Mucosa of stomach (tissue), 1 donor: ENCODE measurements around the gene IL24.
"Not testable (repeated sequence)": the region's sequence is repeated elsewhere in the genome, so short reads cannot be mapped to it uniquely, and the experiment has no call there.

Experiments
- H3K27me3 ChIP-seq: one replicate; pipeline ENCODE4 v1.7.0; 2013; ENCODE audit warnings: mild to moderate bottlenecking, low read length; ENCODE audit not compliant: control insufficient read depth, insufficient read depth
- H3K36me3 ChIP-seq: one replicate; pipeline ENCODE4 v1.7.0; 2013; ENCODE audit warnings: low read length; ENCODE audit not compliant: control insufficient read depth, insufficient read depth
- H3K4me1 ChIP-seq: one replicate; pipeline ENCODE4 v1.7.0; 2013; ENCODE audit warnings: mild to moderate bottlenecking, low read length; ENCODE audit not compliant: control insufficient read depth, insufficient read depth
- H3K4me3 ChIP-seq: one replicate; pipeline ENCODE4 v1.7.0; 2013; ENCODE audit warnings: low read length
- H3K9ac ChIP-seq: one replicate; pipeline ENCODE4 v1.7.0; 2013; ENCODE audit warnings: mild to moderate bottlenecking, low read length, moderate library complexity
- H3K9me3 ChIP-seq: one replicate; pipeline ENCODE4 v1.7.0; 2013; ENCODE audit warnings: mild to moderate bottlenecking, low read length, moderate library complexity; ENCODE audit not compliant: control insufficient read depth
- donor health status: Pancreatic carcinoma.

IL24 gene, protein sequence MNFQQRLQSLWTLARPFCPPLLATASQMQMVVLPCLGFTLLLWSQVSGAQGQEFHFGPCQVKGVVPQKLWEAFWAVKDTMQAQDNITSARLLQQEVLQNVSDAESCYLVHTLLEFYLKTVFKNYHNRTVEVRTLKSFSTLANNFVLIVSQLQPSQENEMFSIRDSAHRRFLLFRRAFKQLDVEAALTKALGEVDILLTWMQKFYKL

DNA sequence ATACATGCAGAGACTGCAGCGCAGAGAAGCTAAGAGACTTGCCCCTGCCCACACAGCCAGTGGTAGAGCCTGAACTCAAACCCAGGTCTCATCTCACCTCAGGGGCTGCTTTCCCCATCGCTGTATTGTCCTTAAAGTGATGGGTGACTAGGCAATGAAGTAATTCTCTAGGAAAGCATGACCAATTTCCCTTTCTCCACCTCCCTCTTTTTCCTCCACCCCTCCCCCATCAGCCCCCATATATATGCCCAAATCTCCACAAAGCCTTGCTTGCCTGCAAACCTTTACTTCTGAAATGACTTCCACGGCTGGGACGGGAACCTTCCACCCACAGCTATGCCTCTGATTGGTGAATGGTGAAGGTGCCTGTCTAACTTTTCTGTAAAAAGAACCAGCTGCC lies at the start of gene IL24:
Gene IL24 (plus strand): TSS at position 269 of the 400 bp plus-strand sequence. CDS start 390 bp downstream, outside the sequence.
- Histone ChIP-seq H3K4me3 (no peak within 1 kb of the TSS), H3K27me3 (no peaks in the 10 kb centered on the region), H3K36me3 (no peaks in the 10 kb centered on the region), H3K4me1 (peaks cover 7% of the 10 kb centered on the region), H3K9ac (no peak within 1 kb of the TSS), H3K9me3 (no peaks in the 10 kb centered on the region)

DNA sequence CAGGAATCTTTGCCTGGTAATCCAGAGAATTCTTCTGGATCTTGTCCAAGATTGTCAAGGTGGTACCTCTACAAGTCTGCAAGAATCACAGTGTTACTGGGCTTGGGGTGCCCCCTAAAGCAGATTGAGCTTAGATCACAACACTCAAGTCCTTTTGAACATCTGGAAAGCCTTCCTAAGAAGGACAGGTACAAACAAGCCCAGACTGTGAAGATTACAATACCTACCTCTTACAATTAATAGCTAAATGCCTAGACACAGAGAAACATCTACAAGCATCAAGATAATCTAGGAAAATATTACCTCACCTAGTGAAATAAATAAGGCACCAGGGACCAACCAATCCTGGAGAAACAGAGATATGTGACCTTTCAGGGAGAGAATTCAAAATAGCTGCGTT lies 49.3 kb upstream of the IL24 start:
- H3K9ac ChIP-seq, result no peak overlapping the region
- no peaks in the 10 kb centered on the region for H3K36me3 ChIP-seq
- H3K27me3 ChIP-seq, result no peaks in the 10 kb centered on the region
- peaks cover 16% of the 10 kb centered on the region for H3K4me1 ChIP-seq
- no peak overlapping the region for H3K4me3 ChIP-seq
- H3K9me3 ChIP-seq, result no peaks in the 10 kb centered on the region

DNA sequence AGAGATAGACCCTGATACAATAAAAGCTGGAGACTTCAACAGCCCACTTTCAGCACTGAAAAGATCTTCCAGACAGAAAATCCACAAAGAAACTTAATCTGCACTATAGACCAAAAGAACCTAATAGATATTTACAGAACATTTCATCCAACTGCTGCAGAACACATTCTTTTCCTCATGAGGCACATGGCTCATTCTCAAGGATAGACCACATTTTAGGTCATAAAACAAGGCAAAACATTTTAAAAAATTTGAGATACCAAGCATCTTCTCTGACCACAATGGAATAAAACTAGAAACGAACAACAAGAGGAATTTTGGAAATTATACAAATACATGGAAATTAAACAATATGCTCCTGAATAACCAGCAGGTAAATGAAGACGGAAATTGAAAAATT lies 46.8 kb upstream of the IL24 start:
- Histone ChIP-seq H3K9me3 (no peaks in the 10 kb centered on the region), H3K4me1 (peaks cover 6% of the 10 kb centered on the region), H3K36me3 (no peaks in the 10 kb centered on the region), H3K4me3 (no peak overlapping the region), H3K9ac (no peak overlapping the region), H3K27me3 (no peaks in the 10 kb centered on the region)

DNA sequence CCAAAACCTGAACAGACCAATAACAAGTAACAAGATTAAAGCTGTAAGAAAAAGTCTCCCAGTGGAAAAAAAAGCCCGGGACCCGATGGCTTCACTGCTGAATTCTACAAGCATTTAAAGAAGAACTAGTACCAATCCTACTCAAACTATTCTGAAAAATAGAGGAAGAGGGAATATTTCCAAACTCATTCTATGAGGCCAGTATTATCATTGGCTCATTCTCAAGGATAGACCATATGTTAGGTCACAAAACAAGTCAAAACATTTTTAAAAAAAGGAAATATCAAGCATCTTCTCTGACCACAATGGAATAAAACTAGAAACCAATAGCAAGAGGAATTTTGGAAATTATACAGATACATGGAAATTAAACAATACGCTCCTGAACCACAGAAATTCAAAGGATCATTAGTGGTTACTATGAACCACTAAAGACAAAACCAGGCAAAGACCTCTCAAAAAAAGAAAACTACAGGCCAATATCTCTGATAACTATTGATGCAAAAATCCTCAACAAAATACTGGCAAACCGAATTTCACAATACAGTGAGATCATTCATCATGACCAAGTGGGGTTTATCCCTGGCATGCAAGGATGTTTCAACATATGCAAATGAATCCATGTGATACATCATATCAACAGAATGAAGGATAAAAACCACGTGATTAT lies 45.8 kb upstream of the IL24 start:
- Histone ChIP-seq H3K4me3 (no peak overlapping the region), H3K36me3 (no peaks in the 10 kb centered on the region), H3K9me3 (no peaks in the 10 kb centered on the region), H3K4me1 (peaks cover 6% of the 10 kb centered on the region), H3K27me3 (no peaks in the 10 kb centered on the region), H3K9ac (no peak overlapping the region)

DNA sequence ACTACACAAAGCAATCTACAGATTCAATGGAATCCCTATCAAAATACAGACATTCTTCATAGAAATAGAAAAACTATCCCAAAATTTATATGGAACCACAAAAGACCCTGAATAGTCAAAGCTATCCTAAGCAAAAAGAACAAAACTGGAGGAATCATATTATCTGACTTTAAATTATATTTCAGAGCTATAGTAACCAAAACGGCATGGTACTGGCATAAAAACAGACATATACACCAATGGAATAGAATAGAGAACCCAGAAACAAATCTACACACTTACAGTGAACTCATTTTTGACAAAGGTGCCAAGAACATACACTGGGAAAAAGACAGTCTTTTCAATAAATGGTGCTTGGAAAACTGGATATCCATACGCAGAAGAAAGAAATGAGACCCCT lies 44.6 kb upstream of the IL24 start:
- not testable (repeated sequence) for H3K9me3 ChIP-seq, H3K4me1 ChIP-seq, H3K9ac ChIP-seq, H3K4me3 ChIP-seq, H3K27me3 ChIP-seq, H3K36me3 ChIP-seq

DNA sequence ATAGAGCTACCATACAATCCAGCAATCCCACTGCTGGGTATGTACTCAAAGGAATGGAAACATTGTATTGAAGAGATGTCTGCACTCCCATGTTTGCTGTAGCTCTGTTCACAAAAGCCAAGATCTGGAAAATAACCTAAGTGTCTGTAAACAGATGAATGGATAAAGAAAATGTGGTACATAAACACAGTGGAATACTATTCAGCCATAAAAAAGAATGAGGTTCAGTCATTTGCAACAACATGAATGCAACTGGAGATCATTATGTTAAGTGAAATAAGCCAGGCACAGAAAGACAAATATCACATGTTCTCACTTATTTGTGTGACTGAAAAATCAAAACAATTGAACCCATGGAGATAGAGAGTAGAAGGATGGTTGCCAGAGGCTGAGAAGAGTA lies 43.5 kb upstream of the IL24 start:
- not testable (repeated sequence) for H3K9ac ChIP-seq, H3K9me3 ChIP-seq, H3K4me1 ChIP-seq, H3K36me3 ChIP-seq, H3K4me3 ChIP-seq, H3K27me3 ChIP-seq

DNA sequence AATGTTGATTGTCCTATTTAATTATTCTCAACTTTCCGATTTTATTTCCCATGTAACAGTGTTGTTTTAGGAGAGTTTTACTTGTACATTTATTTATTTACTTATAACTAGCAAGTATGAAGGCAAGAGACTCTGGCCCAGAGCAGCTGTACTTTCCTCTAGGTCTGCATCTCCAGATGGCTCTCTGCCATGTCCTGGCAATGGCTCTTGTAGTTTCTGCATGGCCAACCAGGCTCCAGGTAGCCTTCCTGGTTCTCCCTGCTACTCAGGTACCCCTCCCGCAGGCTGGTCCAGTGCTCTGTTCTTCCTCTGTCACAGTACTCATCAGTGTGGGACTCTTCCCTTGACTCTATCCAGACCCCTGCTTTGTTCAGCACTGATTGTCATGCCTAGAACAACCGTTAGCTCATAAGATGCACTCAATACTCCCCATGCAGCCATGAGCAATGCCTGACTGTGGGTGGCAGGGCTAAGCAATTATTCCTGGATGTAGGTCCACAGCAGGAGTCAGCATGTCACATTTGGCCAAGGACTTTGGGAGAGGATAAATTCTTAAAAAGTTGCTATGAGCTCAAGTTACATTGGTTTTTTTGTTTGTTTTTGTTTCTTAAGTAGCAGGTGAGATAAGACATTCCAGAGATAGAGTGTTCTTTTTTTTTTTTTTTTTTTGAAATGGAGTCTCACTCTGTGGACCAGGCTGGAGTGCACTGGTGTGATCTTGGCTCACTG lies 42.7 kb upstream of the IL24 start:
- Histone ChIP-seq H3K4me3 (no peak overlapping the region), H3K9me3 (no peaks in the 10 kb centered on the region), H3K36me3 (no peaks in the 10 kb centered on the region), H3K9ac (no peak overlapping the region), H3K27me3 (no peaks in the 10 kb centered on the region), H3K4me1 (no peaks in the 10 kb centered on the region)

DNA sequence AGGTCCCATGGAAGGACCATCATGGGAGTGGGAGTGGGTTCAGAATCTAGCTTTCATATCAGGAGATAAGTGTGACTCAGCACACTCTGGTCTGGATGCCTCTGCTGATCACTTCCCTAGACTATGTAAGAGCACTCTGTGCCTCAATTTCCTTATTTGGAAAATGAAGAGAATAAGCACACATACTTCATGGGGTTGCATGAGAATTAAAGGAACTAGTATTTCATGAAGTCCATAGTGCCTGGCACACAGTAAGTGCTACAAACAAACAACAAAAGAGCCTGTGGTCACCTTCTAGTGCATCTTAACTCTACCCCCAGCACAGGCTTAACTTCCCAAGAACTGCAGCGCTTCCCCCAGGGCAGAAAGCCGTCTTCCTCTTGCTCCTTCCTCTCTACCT lies 41.4 kb upstream of the IL24 start:
- no peaks in the 10 kb centered on the region for H3K36me3 ChIP-seq
- H3K4me1 ChIP-seq, result no peaks in the 10 kb centered on the region
- H3K9me3 ChIP-seq, result no peaks in the 10 kb centered on the region
- no peaks in the 10 kb centered on the region for H3K27me3 ChIP-seq
- H3K4me3 ChIP-seq, result no peak overlapping the region
- no peak overlapping the region for H3K9ac ChIP-seq

DNA sequence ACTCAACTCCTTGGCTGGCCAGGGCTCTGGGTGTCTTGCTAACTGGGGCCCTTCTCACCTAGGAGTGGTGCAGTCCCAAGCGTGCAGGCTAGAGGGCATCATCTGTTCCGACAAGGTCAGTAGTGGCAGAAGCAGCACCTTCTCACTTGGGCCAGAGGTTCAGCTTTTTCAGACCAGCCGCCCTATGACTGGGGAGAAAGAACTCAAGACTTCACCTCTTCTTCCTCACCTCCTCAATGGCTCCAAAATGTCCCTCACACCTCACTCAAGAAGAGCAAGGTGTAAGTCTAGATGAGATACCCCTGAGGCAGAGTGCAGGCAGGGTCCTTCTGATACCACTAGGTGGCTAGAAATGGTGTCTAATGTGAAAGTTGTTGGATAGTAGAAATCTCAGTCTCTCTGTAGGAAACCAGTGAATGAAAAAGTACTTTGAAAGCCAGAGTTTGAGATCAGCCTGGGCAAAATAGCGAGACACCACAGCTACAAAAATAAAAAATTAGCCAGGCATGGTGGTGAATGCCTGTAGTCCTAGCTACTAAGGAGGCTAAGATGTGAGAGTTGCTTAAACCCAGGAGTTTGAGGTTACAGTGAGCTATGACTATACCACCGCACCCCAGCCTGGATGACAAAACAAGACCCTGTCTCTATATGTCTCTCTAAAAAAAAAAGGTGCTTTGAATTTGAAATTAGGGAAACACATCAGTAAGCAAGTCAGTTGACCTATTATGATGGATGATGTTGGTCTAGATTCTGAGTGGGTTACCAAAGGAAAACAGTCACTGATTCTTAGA lies 40.4 kb upstream of the IL24 start:
- Histone ChIP-seq H3K27me3 (no peaks in the 10 kb centered on the region), H3K9me3 (no peaks in the 10 kb centered on the region), H3K4me1 (no peaks in the 10 kb centered on the region), H3K4me3 (no peak overlapping the region), H3K36me3 (no peaks in the 10 kb centered on the region), H3K9ac (no peak overlapping the region)

DNA sequence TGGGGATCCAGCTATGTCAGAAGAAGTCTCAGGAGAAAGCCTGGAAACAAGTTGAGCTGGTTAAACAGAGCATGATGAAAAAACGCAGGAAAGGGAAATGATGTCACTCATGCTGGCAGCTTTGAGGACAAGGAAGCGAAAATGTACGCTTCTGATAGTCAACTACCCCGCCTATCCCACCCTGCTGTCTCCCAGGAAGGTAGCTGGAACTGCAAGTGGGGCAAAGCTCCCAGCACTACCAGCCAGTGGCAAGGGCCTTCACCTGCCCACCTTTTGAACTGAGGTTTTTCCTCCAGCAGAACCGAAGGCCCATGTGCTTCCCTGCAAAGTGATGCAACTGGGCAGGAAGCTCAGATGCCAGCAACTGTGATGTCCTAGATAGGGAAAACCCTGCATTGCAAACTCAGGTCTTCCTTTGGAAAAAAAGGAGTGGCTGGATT lies 38.1 kb upstream of the IL24 start:
- Histone ChIP-seq H3K4me1 (no peaks in the 10 kb centered on the region), H3K36me3 (no peaks in the 10 kb centered on the region), H3K27me3 (no peaks in the 10 kb centered on the region), H3K9ac (no peak overlapping the region), H3K4me3 (no peak overlapping the region), H3K9me3 (no peaks in the 10 kb centered on the region)

DNA sequence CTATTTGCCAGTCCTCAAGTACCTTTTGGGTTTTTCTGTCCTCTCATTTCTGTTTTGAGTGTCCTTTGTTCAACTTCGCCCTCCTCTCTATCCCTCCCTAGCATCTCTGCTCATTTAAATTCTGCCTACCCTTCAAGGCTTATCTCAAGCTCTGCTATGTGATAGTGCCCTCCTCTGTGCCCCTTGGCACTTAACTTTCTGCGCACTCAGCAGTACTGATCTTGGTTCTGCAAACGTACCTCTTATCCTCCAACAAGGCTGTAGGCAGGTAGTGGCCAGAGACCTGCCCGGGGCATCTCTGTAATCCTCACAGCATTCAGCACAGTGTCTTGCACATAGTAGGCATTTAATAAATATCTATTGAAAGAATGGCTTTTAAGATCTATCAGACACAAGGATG lies 37.1 kb upstream of the IL24 start:
- Histone ChIP-seq H3K9me3 (no peaks in the 10 kb centered on the region), H3K4me1 (no peaks in the 10 kb centered on the region), H3K36me3 (no peaks in the 10 kb centered on the region), H3K9ac (no peak overlapping the region), H3K4me3 (no peak overlapping the region), H3K27me3 (no peaks in the 10 kb centered on the region)

DNA sequence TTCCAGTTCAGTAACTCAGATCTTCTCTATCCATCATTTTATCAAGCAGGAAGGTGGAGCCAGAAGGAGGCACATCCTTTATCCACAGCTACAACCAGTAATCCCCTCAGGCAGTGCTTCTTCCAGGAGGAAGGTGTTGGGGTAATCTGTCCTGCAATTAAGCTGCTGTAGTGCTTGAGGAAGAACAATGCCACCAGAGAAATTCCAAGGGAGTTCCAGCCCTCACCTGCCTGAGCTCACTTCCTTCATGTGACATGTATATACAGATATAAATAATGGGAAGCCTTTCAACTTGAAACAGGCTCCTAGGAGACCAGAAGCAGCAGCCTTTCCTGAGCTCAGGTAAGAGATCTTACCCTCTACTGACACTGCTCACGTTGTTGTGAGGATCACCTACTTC lies 34.0 kb upstream of the IL24 start:
- H3K9ac ChIP-seq, result no peak overlapping the region
- no peaks in the 10 kb centered on the region for H3K27me3 ChIP-seq
- no peaks in the 10 kb centered on the region for H3K4me1 ChIP-seq
- no peaks in the 10 kb centered on the region for H3K9me3 ChIP-seq
- no peaks in the 10 kb centered on the region for H3K36me3 ChIP-seq
- no peak overlapping the region for H3K4me3 ChIP-seq
